ENCODE data around the gene GPR155.

GPR155 gene

GRCh38 chr2:174449033-174449432, 37.8 kb downstream of the GPR155 start:
- TF ChIP-seq, protein P1, sequence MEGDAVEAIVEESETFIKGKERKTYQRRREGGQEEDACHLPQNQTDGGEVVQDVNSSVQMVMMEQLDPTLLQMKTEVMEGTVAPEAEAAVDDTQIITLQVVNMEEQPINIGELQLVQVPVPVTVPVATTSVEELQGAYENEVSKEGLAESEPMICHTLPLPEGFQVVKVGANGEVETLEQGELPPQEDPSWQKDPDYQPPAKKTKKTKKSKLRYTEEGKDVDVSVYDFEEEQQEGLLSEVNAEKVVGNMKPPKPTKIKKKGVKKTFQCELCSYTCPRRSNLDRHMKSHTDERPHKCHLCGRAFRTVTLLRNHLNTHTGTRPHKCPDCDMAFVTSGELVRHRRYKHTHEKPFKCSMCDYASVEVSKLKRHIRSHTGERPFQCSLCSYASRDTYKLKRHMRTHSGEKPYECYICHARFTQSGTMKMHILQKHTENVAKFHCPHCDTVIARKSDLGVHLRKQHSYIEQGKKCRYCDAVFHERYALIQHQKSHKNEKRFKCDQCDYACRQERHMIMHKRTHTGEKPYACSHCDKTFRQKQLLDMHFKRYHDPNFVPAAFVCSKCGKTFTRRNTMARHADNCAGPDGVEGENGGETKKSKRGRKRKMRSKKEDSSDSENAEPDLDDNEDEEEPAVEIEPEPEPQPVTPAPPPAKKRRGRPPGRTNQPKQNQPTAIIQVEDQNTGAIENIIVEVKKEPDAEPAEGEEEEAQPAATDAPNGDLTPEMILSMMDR (IDR thresholded peaks at IDR 0.05; ENCODE audit: low read depth, low read length), result no peak
- no peak overlapping the region for H3K4me3 ChIP-seq (ENCODE audit: low read depth, low read length)

DNA sequence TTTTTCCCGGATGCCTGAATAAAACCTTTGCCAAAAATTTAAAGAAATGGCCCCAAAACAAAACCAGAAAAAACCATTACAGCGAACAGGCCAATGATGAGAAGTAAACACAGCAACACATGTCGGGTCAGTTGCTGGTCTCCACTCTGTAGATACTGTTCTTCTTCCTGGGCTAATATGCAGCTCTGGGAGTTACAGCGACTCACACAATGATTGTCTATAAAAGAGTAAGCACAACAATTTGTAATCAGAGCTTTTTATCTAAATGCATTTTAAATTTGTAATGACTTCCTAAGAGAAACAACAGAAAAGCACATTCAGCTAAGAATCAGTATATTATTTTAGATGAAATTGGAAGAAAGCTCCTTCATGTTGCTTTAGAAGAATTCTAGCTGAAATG, 40.3 kb downstream of the GPR155 start:
- TF ChIP-seq, protein P1 (IDR thresholded peaks at IDR 0.05; ENCODE audit: low read depth, low read length), result no peak
- H3K4me3 ChIP-seq (ENCODE audit: low read depth, low read length), result no peak overlapping the region

DNA sequence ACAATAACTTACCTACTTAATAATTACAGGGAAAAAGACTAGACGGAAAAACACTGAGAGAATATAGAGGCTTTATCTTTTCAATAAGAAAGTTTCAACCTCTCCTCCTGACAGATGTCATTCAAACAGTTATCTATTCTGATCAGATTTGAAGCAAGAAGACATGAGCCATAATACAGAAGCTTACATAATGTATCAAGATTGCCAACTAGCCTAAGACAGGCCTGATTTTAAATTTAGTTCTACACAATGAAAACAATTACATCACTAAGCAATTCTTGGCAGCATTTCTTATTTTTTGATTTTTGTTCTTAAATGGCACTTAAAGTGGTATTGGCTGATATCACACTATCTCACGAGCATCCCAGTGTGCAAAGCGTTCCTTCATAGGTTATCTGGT, 41.6 kb downstream of the GPR155 start:
- no peak overlapping the region for H3K4me3 ChIP-seq (ENCODE audit: low read depth, low read length)
- TF ChIP-seq, protein P1 (IDR thresholded peaks at IDR 0.05; ENCODE audit: low read depth, low read length), result no peak

- H3K4me3 ChIP-seq (ENCODE audit: low read depth, low read length), result no peak overlapping the region
- TF ChIP-seq, protein P1 (IDR thresholded peaks at IDR 0.05; ENCODE audit: low read depth, low read length), result no peak
Measured at GRCh38 chr2:174444761-174445160, 42.1 kb downstream of the GPR155 start.

DNA sequence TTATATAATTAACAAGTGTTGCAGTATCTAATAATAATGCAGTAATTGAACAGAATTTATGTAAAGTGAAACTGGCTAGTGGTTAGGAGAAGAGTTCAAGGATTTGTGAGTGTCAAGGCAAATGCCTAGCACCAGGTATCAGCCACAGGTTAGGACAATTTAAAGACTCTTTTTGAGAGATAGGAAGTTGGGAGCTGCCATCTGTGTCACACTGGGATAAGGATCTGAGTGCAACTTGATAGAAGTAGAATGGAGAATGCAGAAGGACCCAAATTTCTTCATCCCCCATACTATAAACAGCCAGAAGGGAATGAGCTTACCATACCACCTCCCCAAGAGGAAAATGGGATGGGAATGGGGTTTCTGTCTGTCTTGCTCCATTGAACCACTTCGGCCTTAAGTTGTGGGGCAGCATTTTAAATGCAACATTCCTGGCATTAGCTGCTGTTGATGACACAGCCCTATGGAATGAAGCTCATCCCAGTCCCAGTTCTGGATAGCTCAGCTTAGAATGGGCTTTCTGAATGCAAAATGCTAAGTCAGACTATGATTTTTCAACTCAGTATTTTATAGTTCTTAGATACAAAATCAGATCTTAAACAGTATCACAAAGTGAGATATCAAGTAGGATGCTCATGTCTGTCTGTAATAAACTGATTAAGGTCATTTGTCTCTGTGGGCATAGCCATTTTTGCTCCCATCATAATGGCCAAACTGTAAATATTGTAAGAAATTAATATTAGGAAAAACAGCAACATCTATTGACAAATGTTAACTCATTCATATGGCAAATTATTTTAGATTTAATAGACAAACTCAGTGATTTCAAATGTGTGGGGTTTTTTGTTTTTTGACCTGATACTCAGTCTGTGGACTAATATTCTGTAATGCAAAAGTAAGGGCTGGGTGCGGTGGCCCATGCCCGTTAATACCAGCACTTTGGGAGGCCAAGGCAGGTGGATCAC, 44.0 kb downstream of the GPR155 start:
- TF ChIP-seq, protein P1 (IDR thresholded peaks at IDR 0.05; ENCODE audit: low read depth, low read length), result no peak
- no peak overlapping the region for H3K4me3 ChIP-seq (ENCODE audit: low read depth, low read length)

DNA sequence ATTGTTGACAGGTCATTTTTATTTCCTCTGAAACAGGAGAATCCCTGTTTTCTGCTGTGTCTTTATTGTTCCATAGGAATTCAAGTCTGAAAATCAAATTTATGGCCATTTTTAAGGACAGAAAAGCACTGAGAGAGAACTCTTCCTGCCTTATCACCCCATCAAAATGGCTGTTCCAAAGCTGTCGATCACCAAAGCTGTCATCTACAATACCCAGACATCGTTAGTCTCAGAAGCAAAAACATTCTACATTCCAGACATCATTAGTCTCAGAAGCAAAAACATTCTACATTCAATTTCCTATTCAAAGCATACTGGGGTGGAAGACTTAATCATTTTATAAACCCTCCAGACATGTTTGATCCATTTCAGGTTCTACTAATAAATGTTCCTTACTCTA, 46.9 kb downstream of the GPR155 start:
- H3K4me3 ChIP-seq (ENCODE audit: low read depth, low read length), result no peak overlapping the region
- TF ChIP-seq, protein P1 (IDR thresholded peaks at IDR 0.05; ENCODE audit: low read depth, low read length), result no peak

DNA sequence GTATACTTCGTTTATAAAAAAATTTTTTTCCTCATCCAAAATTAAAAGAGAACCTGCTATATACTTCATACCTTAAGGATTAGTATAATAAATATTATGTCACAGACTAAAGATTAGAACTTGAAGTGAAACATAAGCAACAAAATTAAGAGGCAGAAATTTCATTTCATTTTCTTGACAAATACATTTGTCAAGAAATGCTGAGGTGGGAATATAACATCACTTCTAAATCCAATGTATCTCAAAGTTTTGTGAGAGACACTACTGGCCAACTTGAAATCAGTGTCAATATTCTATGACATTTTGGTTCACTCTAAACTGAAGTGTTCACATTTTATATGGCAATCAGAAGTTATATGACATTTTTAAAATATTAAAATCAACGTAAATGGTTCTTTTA, 47.5 kb downstream of the GPR155 start:
- TF ChIP-seq, protein P1 (IDR thresholded peaks at IDR 0.05; ENCODE audit: low read depth, low read length), result no peak
- H3K4me3 ChIP-seq (ENCODE audit: low read depth, low read length), result no peak overlapping the region

Measured in WI38 (cell line).